KBM-7 (cell line): ENCODE data around the gene APIP.
"Not testable (repeated sequence)": the region's sequence is repeated elsewhere in the genome, so short reads cannot be mapped to it uniquely, and the experiment has no call there.

Source experiments
- DNase-seq: peaks from one replicate; pipeline ENCODE4 v3.0.0-alpha.2; 2015
- in situ Hi-C: fragments of 300-500 bp; cut with MboI; formaldehyde crosslinking; loops from 2 replicates; pipeline ENCODE4 v1.14.3; 2020; ENCODE audit warnings: low sequenced_read_pairs, low pct_unique_long_range_greater_than_20kb, mixed read lengths

Gene APIP

DNA sequence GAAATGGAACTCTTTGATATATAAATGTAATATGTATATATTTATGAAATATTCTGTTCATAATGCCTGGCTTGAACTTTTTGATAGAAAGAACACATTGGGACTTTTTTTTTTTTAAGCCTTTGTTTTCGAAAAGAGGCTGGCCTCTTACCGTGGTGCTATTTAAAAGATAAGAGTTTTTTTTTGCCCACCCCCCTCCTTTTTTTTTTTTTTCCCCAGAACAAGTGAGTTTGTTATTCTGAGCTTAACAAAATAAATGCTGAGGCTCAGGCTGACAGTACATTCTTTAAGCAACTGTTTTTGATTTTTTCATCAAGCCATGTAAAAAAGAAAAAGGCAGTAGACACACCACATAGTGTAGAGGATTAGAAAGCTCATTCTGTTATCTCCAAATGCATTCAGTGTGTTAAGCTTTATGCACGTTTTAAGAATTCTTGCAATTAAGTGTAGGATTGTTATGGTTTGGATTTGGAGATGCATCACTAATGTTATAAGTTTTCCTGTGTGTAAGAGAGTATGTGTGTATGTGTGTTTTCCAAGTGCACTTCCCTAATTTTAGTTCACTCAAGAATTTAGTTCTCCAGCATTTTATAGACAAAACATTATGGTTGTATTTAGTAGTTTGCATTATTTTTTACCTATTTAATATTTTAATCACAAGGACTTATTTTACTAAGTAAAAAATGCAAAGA, 12.2 kb upstream of the APIP start:
- in situ Hi-C loops = no loop called here
- peak; percentile 18 for DNase-seq

DNA sequence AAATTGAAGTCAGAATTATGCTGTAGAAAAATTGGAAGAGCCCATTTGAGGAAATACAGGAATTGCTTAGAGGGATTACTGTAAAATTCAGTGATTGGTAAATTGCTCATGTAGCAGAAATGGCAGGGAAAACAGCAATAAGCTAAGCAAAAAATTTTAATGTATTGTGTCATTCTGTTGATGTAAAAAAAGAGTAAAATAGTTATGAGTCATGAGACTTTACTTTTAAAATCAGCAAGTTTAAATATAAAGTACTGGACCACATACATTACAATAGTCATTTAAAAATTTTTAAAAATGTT, 10.6 kb upstream of the APIP start:
- DNase-seq = no peak
- in situ Hi-C loops = no loop called here

DNA sequence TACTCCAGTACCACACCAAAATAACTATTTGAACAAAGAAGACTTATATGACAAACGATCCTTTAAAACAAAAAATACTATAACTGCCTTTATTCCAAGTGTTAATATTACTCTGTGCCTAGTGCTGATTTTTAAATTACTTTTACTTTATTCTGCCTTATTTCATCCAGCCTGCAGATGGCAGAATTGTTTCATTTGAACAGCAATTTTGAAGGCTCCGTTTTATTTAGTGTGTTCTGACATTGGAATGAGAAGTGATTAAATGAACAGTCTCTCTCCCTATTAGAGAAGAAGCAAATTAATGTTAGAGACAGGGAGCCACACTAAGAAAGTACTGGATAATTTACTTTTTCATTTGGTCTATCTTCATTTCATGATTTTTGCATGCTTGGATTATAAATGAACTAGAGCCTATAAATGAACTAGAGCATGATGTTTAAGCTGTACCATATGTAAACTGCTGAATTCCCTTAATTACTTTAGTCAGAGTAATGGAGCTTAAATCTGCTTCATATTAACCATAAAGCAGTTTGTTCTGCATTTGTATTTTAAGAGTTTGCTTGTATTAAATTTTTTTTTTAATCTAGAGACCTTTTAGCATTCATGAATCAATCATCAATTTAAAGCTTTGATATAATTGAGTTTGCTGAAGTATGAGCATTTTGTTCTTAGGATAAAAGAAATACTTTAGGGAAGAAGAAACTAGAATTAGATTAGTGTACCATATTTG, 10.1 kb upstream of the APIP start:
- DNase-seq = peak; percentile 65
- in situ Hi-C loops = no loop called here

DNA sequence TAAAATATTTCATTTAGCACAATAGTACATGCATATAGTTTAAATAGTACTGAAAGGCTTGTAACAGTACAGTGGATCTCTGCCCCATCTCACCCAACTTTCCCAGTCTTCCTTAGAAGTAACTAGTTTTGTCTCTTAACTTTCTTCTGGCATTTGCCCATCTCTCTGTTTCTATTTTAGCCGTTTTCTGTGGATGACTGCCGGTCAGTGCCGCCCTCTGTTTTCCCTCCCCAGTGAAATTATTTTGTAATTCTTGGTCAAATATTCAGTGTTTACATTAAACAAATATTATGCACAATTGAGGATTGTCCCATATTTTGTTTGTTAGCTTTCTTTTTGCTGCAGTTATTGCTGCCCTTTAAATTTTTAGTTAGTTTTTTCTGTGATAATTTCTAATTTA, 8.5 kb upstream of the APIP start:
- in situ Hi-C loops = no loop called here
- no peak for DNase-seq

DNA sequence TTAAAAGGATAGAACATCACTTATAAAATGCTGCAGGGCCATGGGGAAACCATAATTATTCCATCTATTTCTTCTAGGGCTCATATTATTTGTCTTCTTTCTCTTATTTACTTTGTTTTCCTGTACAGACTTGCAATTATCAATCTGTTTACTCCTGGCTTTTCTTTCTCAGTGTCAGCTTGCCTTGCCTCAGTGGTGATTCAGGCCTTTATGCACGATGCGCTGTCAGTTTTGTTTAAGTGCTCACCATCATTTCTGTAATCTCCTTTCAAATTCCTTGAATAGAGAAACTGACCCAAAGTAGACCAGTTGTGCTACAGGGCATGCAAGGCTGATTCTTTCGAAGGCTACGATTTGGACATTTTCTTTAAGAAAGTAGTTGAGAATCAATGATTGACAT, 5.0 kb upstream of the APIP start:
- no peak for DNase-seq
- in situ Hi-C loops = no loop called here

DNA sequence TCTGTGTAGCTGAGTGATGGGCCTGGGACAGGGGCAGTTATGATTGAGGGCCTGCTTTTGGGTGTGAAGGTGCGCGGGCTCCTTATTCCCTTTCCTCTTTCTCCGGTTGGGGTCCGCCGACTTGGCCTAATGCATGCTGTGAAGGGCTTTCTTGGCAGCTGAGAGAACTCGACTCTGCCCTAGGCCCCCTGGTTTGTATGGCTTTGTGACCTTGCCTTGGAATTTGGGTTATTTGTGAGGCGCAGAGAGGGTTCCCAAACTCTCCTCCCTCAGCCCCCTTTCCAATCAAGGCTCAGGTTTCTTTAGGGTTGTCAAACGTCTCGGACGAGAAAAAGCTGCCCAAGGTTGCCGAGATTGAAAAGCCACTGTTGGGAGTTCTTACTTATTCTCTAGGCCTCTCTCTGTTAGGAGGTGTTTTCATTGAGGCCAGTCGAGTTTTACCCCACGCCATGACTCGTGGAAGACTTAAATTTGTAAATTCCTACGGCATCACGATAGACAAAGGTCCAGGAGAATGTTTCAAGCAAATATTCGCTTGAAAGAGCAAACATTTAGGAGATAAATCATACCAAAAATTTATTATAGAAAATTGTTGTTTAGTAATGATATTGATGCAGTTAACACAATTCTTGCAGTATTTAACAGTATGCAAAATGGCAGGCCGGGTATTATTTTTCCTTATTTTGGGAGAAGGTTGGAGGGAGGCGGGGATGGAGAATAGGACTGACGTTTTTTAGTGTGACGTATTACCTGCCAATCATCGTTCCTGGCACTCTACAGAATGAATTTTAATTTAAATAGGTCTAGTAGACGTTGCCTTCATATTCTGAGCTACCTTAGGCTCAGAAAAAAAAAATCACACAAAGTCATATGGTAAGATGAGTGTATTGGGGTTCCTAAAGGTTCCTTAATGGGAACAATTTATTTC, 928 bp upstream of the APIP start:
- in situ Hi-C loops = no loop called here
- no peak for DNase-seq

DNA sequence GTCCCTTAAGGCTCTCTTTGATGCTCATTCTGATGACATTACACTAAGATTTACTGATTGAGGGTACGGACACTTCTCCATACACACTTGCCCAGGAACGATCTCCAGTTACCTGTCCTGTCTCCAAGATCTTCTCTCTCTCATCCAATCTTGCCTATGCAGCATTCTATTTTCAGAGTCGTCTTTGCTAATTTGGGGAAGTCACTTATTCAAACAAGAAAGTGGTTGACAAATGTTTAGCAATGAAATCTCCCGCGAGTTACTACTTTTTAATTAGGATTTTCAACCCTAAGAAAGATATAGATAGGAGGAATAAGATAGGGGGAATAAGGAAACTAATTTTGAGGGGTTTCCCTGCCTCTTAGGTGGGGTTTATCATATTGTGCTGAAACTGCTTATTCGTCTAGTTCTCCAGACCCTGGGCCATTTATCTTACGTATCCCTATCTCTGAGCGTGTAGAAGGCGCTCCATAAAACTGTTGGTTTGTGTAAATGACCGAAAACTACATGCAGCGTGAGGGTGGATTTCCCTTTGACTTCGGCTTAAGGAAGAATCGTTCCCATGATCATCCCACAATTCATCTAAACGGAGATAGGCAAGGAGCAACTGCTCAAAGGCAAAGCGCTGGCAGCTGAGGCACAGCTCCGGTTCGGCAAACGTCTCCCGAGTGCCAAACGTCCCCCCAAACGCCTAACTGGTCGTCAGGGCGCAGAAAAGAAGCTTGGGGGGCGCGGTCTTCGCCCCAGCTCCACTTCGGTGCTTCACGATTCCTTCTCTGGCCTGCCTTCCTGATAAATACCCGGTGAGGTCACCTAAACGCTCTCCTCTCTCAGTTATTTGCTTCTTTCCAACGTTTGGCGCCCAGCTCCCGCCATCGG, 804 bp downstream of the APIP start:
- in situ Hi-C loops = no loop called here
- peak; percentile 56 for DNase-seq

DNA sequence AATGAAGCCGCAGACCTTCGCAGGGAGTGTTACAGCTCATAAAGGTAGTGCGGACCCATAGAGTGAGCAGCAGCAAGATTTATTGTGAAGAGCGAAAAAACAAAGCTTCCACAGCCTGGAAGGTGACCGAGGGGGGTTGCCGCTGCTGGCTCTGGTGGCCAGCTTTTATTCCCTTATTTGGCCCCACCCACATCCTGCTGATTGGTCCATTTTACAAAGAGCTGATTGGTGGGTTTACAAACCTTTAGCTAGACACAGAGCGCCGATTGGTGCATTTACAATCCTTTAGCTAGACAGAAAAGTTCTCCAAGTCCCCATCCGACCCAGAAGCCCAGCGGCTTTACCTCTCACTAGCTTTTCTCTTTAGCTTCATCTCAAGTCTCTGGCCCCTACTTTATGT, 2.6 kb downstream of the APIP start:
- DNase-seq, in situ Hi-C loops: not testable (repeated sequence)

DNA sequence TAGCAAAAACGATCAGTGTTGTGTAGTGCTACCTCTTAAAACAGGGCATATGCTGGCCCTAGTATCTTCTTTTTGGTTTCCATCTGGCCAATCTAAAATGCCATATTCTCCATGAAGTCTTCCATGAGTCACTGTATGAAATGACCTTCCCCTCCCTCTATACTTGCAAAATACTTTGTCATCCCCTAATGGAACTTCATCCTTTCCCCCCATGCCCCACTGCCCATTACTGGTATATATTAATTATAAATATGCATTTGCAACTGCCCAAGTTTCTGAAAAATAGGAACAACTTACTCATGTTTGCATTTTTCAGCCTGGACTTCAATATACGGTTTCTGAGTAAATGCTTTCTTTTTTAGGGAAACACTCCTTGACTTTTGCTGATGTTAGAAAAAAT, 4.5 kb downstream of the APIP start:
- in situ Hi-C loops = no loop called here
- no peak for DNase-seq

DNA sequence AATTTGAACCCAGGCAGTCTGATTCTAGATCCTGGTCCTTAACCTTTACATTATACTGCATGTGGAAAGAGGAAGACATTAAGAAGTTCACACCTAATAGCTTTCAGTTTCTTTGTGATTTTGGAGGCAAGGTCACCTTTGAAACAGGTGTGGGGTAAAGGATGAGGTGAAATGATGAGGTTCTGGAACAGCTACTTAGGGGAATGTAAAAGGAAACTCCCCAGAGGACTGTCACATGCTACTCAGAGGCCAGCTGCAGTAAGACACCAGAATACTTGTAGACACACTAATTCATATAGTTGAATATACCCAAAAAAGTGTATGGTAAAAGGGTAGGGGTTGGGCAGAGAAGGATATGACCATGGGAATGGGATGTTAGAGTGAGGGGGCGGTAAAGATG, 5.4 kb downstream of the APIP start:
- no peak for DNase-seq
- in situ Hi-C loops = no loop called here

DNA sequence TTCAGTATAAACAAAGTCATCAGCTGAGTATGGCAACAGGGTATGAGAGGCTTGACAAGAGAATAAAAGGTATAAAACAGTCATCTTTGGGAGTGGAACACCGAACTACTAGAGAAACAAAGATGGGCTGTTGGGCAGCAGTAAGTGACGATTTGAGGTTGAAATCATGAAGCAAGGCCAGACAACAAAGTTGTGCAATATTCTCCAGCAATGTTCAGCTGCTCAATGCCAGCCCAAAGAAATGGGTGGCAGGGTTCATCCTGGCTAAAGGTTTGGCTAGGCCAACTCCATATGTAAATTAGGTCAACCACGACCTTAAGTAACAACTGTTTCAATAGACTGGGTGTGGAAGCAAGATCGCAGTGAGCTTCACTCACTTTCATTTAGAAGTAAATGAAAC, 6.2 kb downstream of the APIP start:
- no peak for DNase-seq
- in situ Hi-C loops = no loop called here

DNA sequence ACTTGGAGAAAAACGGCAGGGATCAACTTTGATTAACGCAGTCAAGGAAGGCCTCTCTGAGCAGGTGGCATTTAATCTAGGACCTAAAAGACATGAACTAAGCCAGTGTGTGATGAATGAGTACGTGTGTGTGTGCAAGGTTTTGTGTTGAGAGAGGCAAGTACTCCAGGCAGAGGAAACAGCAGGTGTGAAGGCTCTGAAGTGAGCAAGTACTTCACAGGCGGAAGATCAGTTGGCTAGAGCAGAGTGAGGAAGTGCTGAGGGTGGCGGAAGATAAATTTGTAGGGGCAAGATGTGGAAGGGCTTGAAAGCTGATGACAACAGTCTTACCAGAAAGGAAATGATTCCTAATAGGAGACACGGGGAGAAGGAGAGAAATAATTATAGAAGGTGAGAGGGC, 6.8 kb downstream of the APIP start:
- in situ Hi-C loops = no loop called here
- DNase-seq = no peak

DNA sequence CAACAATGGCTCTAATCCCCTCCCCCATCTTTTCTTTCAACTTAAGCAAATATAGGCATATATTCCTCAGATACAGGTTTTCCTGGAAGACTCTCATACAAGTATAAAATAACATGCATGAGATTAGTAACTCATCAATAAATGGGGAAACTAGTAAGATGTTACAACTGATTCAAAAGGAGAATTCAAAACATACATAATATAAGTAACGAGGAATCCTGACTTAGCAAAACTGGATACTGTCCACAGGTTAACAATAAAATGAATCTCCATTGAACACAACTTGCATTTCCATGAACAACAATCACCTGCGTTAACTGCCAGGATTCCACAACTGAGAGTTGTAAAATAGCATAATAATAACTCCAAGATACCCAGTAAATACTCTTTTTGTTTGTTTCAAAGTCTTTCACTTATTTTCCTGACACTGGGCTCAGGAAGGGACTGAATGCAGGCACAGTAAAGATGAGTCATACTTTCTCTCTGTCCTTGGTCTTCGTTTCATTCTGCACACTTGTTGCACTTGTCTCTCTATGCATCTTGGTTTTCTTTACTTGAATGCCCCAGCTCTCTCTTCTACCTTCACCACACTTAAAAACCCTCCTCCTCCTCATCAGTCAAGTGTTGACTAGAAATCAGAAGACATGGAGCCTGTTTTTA, 8.1 kb downstream of the APIP start:
- DNase-seq = no peak
- in situ Hi-C loops = no loop called here

DNA sequence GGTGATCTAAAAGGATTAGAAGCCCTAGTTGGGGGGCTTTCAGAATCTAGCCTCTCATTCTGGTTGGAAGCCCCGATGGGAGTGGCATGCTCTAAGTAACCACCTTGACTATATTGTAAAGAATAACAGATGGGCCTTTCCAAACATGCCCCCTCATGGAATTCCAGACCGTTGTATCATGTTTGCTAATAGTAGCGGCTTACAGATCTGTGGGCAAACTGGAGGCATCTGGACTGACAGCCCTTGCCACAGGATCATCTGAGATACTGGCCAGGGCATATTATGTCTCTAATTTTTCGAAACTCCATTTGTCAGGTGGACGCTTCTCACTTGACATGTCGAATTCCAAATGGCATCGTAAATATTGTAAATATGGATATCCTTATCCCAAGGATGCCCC, 10.5 kb downstream of the APIP start:
- in situ Hi-C loops = no loop called here
- DNase-seq = no peak

DNA sequence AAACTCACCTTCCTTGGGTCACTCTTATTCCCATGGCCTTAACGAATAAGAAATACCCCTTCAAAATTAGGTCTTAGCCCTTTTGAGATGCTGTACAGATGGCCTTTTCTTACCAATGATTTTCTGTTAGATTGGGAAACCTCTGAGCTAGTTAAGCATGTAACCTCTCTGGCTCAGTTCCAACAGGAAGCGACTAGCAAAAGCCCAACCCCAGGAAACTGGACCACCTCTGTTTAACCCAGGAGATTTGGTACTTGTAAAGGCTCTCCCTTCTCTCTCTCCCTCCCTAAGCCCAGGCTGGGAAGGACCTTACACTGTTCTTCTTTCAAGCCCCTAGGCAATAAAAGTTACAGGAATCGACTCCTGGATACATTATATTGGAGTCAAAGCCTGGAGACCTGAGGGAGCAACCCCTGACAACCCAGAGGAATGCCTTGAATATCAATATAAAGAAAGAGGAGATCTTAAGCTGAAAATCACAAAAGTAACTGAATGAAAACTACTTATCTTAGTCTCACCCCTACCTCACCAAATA, 11.7 kb downstream of the APIP start:
- in situ Hi-C loops = no loop called here
- peak; percentile 45 for DNase-seq

DNA sequence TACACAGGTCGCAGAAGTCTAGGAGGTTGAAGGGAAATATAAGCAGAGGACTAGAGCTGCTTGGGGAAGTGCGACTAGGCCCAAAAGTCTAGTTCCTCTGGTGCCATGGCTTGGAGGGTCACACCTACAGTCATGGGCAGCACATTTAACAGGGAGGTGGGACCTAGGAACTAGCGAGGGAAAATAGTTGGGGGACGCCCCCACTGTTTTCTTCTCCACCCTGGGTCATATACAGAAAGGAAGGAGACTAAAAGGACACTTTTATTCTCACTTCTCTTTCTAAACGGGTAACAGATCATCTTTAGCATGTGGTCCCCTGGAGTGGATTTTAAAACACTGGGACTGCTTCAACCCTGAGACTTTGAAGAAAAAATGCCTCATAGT, 16.6 kb downstream of the APIP start:
- no peak for DNase-seq
- in situ Hi-C loops = loop anchor here (25.0 kb wide), 2 partner anchors 112 to 737 kb away; no protein-coding TSS in a partner anchor

DNA sequence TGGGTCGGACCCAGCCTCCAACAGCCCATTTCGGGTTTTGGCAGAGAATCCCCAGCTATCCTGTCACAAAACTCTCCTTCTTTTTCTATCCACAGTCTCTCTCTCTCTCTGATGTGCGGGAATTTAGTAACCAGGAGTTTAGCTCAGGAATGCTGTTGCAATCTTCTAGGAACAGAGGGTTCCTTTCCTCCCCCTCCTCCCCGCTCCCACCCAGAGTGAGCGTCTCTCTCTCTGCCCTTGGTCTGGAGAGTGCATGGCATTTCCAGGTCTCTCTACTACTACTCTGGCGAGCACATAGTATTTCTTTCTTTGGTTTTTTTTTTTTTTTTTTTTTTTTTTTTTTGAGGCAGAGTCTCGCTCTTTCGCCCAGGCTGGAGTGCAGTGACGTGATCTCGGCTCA, 17.7 kb downstream of the APIP start:
- in situ Hi-C loops = loop anchor here (25.0 kb wide), 2 partner anchors 111 to 736 kb away; no protein-coding TSS in a partner anchor
- no peak for DNase-seq

DNA sequence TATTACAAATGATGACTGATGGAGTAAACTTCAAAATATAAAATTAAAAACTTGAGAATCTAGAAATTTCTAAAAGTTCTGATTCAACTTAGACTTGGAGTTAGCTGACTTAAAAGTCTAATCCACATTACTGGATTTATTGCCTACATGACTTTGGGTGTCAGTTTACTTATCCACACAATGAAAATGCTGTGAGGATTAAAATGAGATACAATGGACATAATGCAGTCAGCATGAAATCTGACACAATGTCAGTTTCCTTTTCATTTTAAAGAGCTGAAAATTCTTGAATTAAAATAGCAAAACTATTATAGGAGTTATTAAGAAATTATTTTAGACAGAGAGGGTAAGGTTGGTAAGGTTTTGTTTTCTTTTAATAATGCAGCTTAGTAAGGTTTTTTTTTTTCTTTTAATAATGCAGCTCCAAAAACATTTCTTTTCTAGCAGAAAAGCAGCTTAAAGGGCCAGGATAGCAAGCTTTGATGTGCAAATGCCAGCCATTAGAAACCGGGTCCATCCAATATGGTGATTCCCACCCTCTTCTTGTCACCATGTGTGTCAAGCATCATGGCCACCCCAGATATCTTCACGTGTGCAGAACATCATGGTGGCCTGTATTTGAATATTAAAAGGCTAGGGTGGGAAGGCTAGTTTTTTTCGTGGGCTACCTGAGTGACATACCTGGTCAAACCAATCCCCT, 18.9 kb downstream of the APIP start:
- no peak for DNase-seq
- in situ Hi-C loops = loop anchor here (25.0 kb wide), 2 partner anchors 110 to 735 kb away; no protein-coding TSS in a partner anchor
